Right lung (tissue), 5 donors: ENCODE data around the gene ZKSCAN3. TPM values are rescaled to one million over a fixed set of nuclear protein-coding genes. Genes with fewer than 3 reads are reported as not detected.

Experiments
- polyA plus RNA-seq, 5 donors: library from polyadenylated mRNA; unstranded; fragments of 120-200 nt; gene quantifications; one replicate each; pipeline versions ENCODE4 v1.2.1 to v1.2.3, GENCODE V29; 2013; ENCODE audit warnings: inconsistent platforms in 1 of 5, low replicate concordance in 1 of 5; ENCODE audit not compliant: insufficient read length in 5 of 5, insufficient read depth in 1 of 5

The ZKSCAN3 gene
- polyA plus RNA-seq, 5 donors: 8.1 to 17.7 (median 14.8) TPM

Other genes with a start within 250 kb of the ZKSCAN3 start
- 10 to 100 TPM in 4 of 5 donors, 1 to 10 TPM in 1; 8.7 to 12.5 (median 11.3) TPM for gene ZSCAN16, start 225.3 kb upstream of the ZKSCAN3 start, polyA plus RNA-seq
- 10 to 100 TPM; 28.2 to 53.0 (median 47.0) TPM for gene ZKSCAN8, start 208.1 kb upstream of the ZKSCAN3 start, polyA plus RNA-seq
- gene ZSCAN9, start 124.7 kb upstream of the ZKSCAN3 start, polyA plus RNA-seq: 10 to 100 TPM; 31.1 to 43.7 (median 39.1) TPM
- 10 to 100 TPM; 10.4 to 13.6 (median 12.3) TPM for gene ZKSCAN4, start 97.7 kb upstream of the ZKSCAN3 start, polyA plus RNA-seq
- gene NKAPL, start 90.7 kb upstream of the ZKSCAN3 start, polyA plus RNA-seq: 1 to 10 TPM in 2 of 5 donors, under 1 TPM in 3; 0.61 to 1.3 (median 0.90) TPM
- gene ZSCAN26, start 82.8 kb upstream of the ZKSCAN3 start, polyA plus RNA-seq: 10 to 100 TPM; 28.2 to 54.7 (median 52.3) TPM
- 10 to 100 TPM; 11.8 to 14.1 (median 13.4) TPM for gene PGBD1, start 68.4 kb upstream of the ZKSCAN3 start, polyA plus RNA-seq
- gene ZSCAN31, start 13.8 kb upstream of the ZKSCAN3 start, polyA plus RNA-seq: 10 to 100 TPM in 3 of 5 donors, 1 to 10 TPM in 2; 9.3 to 12.7 (median 10.4) TPM
- 10 to 100 TPM; 10.4 to 20.6 (median 18.4) TPM for gene ZSCAN12, start 49.8 kb downstream of the ZKSCAN3 start, polyA plus RNA-seq
- 10 to 100 TPM in 4 of 5 donors, 1 to 10 TPM in 1; 8.3 to 26.5 (median 19.3) TPM for gene ZSCAN23, start 93.5 kb downstream of the ZKSCAN3 start, polyA plus RNA-seq
- 1 to 10 TPM in 4 of 5 donors, under 1 TPM in 1; 0.89 to 2.3 (median 1.2) TPM for gene GPX6, start 165.8 kb downstream of the ZKSCAN3 start, polyA plus RNA-seq
- under 1 TPM; 0.05 to 0.36 (median 0.23) TPM for gene GPX5, start 175.9 kb downstream of the ZKSCAN3 start, polyA plus RNA-seq